Measurements from ENCODE around the gene BRD8. TPM values are rescaled to one million over a fixed set of nuclear protein-coding genes. Genes with fewer than 3 reads are reported as not detected.

BRD8 gene
- total and polyA plus RNA-seq, 9 of the 15 experiments (the other 6 are each of a cell fraction or from before 2014, with no cell fraction given) = 54.6 to 163 (median 87.0) TPM

GRCh38 chr5:138096997-138097828 lies 81.2 kb downstream of the BRD8 start:
- ATAC-seq (no peak), FAIRE-seq (no peak), DNase-seq (ENCODE audit: extremely low read depth in 1 of 4, low spot score in 3 of 4) (no peak)
- intact Hi-C loops (cut with micrococcal nuclease) (no loop called here), in situ Hi-C loops (cut with MboI) (no loop called here)
- Histone ChIP-seq H3K27me3 (ENCODE audit: control insufficient read depth in 2 of 2, insufficient read depth in 2 of 2, low read length in 2 of 2) (peaks cover 21 to 41% of the 10 kb centered on the region in 2 experiments), H3K9me1 (ENCODE audit: control insufficient read depth, insufficient read depth, low read length) (no peaks in the 10 kb centered on the region), H2AFZ (ENCODE audit: low read depth, low read length) (no peak overlapping the region), H3K9ac (ENCODE audit: insufficient read depth in 1 of 2, low read depth in 2 of 2, low read length in 2 of 2) (no peak overlapping the region), H3K4me1 (replicated peaks in 1 of 2; ENCODE audit: control insufficient read depth in 2 of 2, insufficient read depth in 2 of 2, low read length in 2 of 2) (no peaks in the 10 kb centered on the region), H3K4me2 (ENCODE audit: insufficient read depth, low read length) (no peak overlapping the region), H4K20me1 (replicated peaks; ENCODE audit: control insufficient read depth, insufficient read depth, low read length) (no peaks in the 10 kb centered on the region; the same call in 1 of the 2 replicates), H3K27ac (ENCODE audit: extremely low read depth, low read depth, low read length) (no peak overlapping the region), H3K36me3 (ENCODE audit: control insufficient read depth, insufficient read depth, low read length) (no peaks in the 10 kb centered on the region), H3K4me3 (no peak overlapping the region), H3K79me2 (ENCODE audit: control insufficient read depth, insufficient read depth, low read length) (no peaks in the 10 kb centered on the region), H3K9me3 (replicated peaks; ENCODE audit: control insufficient read depth, insufficient read depth, low read depth, low read length) (no peaks in the 10 kb centered on the region)
- 14% methylated on average over 10 of the region's 11 CpGs for WGBS (ENCODE audit: insufficient coverage, low coverage, missing lambda C conversion rate)
- POLR2A ChIA-PET = interaction anchor here (0.7 to 1.3 kb wide), 2 partner anchors 9 to 16 kb away, joined by 3 read pairs; no protein-coding TSS in a partner anchor
- CTCF ChIA-PET (ENCODE audit: low intra/inter-chr PET ratio) = no interaction called here
- no TSS peak for BruUV-seq (replicated peaks)
- TF ChIP-seq ARID3B (CRISPR knock-in tag; IDR thresholded peaks at IDR 0.05; ENCODE audit: borderline replicate concordance) (no peak), TBL1XR1 (IDR thresholded peaks at IDR 0.05; ENCODE audit: low read length in 2 of 2) (no peak), STAT6 (CRISPR knock-in tag; IDR thresholded peaks at IDR 0.05) (no peak), CBX8 (IDR thresholded peaks at IDR 0.05; ENCODE audit: borderline replicate concordance, extremely low read depth, low read depth, low read length, poor library complexity, severe bottlenecking) (no peak), MCM5 (IDR thresholded peaks at IDR 0.05; ENCODE audit: low read depth) (no peak), HMBOX1 (IDR thresholded peaks at IDR 0.05) (no peak)

All from K562 (cell line).